Immature natural killer cell (primary cell): Measurements from ENCODE around the gene PAM. TPM values are rescaled to one million over a fixed set of nuclear protein-coding genes. Genes with fewer than 3 reads are reported as not detected.
A peak's percentile ranks its signal among the peaks of the same experiment; 100 is the strongest.
"Not testable (repeated sequence)": the region's sequence is repeated elsewhere in the genome, so short reads cannot be mapped to it uniquely, and the experiment has no call there.

Experiments used
- DNase-seq, 3 donors: peaks; one replicate each; pipeline ENCODE4 v3.0.0; 2022; ENCODE audit warnings: mixed read lengths in 1 of 3
- H3K27ac Mint-ChIP-seq, 6 donors: one replicate each; pipeline ENCODE4 v1.8.0; 2020; ENCODE audit warnings: mixed read lengths in 6 of 6, mild to moderate bottlenecking in 5 of 6, inconsistent platforms in 4 of 6, moderate library complexity in 3 of 6
- H3K27me3 Mint-ChIP-seq, 3 donors: one replicate each; pipeline ENCODE4 v1.8.0; 2020 to 2021; ENCODE audit warnings: low read depth in 3 of 3, mild to moderate bottlenecking in 3 of 3, mixed read lengths in 3 of 3, moderate library complexity in 3 of 3, inconsistent platforms in 1 of 3
- H3K36me3 Mint-ChIP-seq, 3 donors: one replicate each; pipeline ENCODE4 v1.8.0; 2020; ENCODE audit warnings: mixed read lengths in 3 of 3, inconsistent platforms in 2 of 3, mild to moderate bottlenecking in 2 of 3
- H3K4me1 Mint-ChIP-seq, 2 donors: one replicate each; pipeline ENCODE4 v1.8.0; 2020; ENCODE audit warnings: inconsistent platforms in 2 of 2, mild to moderate bottlenecking in 2 of 2, mixed read lengths in 2 of 2, moderate library complexity in 1 of 2
- H3K4me3 Mint-ChIP-seq, 5 donors: one replicate each; pipeline ENCODE4 v1.8.0; 2020; ENCODE audit warnings: mild to moderate bottlenecking in 5 of 5, mixed read lengths in 5 of 5, inconsistent platforms in 3 of 5, moderate library complexity in 3 of 5
- H3K9me3 Mint-ChIP-seq, 6 donors: one replicate each; pipeline ENCODE4 v1.8.0; 2020; ENCODE audit warnings: mild to moderate bottlenecking in 6 of 6, mixed read lengths in 6 of 6, inconsistent platforms in 4 of 6, moderate library complexity in 3 of 6
- polyA plus RNA-seq, 3 donors: library from polyadenylated mRNA; unstranded; fragments of 300-500 nt; fragmentation: Illumina TruSeq; gene quantifications; one replicate each; pipeline ENCODE4 v1.2.3, GENCODE V29; 2021

The PAM gene
- polyA plus RNA-seq, 3 donors from 2014 or later, result 55.2 to 96.2 (median 95.6) TPM

- not testable (repeated sequence) for H3K27me3 Mint-ChIP-seq, H3K9me3 Mint-ChIP-seq, DNase-seq, H3K27ac Mint-ChIP-seq, H3K36me3 Mint-ChIP-seq
- Mint-ChIP-seq H3K4me1 (peaks cover 39 to 56% of the 10 kb centered on the region in 2 donors), H3K4me3 (peak overlapping the region in 3 of 5 donors; percentile 6 to 51 (median 42))
Measured at GRCh38 chr5:102775756-102776155, 20.7 kb downstream of the PAM start.

GRCh38 chr5:102777099-102777498, 22.0 kb downstream of the PAM start:
- H3K27ac Mint-ChIP-seq, result peak overlapping the region in 3 of 6 donors; percentile 7 to 34 (median 29)
- no peak overlapping the region for H3K4me3 Mint-ChIP-seq
- H3K36me3 Mint-ChIP-seq, result peaks cover 0 to 6% (median 0%) of the 10 kb centered on the region in 3 donors
- no peaks in the 10 kb centered on the region for H3K9me3 Mint-ChIP-seq
- peaks cover 0 to 2% (median 0%) of the 10 kb centered on the region in 3 donors for H3K27me3 Mint-ChIP-seq
- DNase-seq, result no peak
- peaks cover 51 to 55% of the 10 kb centered on the region in 2 donors for H3K4me1 Mint-ChIP-seq

GRCh38 chr5:102778478-102778877, 23.4 kb downstream of the PAM start:
- Mint-ChIP-seq H3K9me3 (no peaks in the 10 kb centered on the region), H3K27me3 (peaks cover 0 to 2% (median 0%) of the 10 kb centered on the region in 3 donors), H3K4me3 (no peak overlapping the region), H3K27ac (peak overlapping the region in 1 of 6 donors; percentile 68), H3K4me1 (peaks cover 50 to 60% of the 10 kb centered on the region in 2 donors), H3K36me3 (peaks cover 0 to 6% (median 0%) of the 10 kb centered on the region in 3 donors)
- DNase-seq, result no peak

- peak overlapping the region in 3 of 5 donors; percentile 25 to 72 (median 25) for H3K4me3 Mint-ChIP-seq
- H3K4me1 Mint-ChIP-seq, result peaks cover 44 to 52% of the 10 kb centered on the region in 2 donors
Measured at GRCh38 chr5:102781359-102781758, 26.3 kb downstream of the PAM start.

GRCh38 chr5:102781786-102782185, 26.7 kb downstream of the PAM start:
- H3K27ac Mint-ChIP-seq, result peak overlapping the region in 2 of 6 donors; percentile 6 to 50
- H3K27me3 Mint-ChIP-seq, result peaks cover 0 to 2% (median 2%) of the 10 kb centered on the region in 3 donors
- DNase-seq, result no peak
- H3K9me3 Mint-ChIP-seq, result no peaks in the 10 kb centered on the region
- H3K4me1 Mint-ChIP-seq, result peaks cover 40 to 48% of the 10 kb centered on the region in 2 donors
- no peak overlapping the region for H3K4me3 Mint-ChIP-seq
- H3K36me3 Mint-ChIP-seq, result peaks cover 5% of the 10 kb centered on the region in 3 donors

More at GRCh38 chr5:102781359-102781758, 26.3 kb downstream of the PAM start:
- no peak for DNase-seq
- peaks cover 0 to 2% (median 2%) of the 10 kb centered on the region in 3 donors for H3K27me3 Mint-ChIP-seq
- peak overlapping the region in 4 of 6 donors; percentile 32 to 63 (median 48) for H3K27ac Mint-ChIP-seq
- no peaks in the 10 kb centered on the region for H3K9me3 Mint-ChIP-seq
- peaks cover 5% of the 10 kb centered on the region in 3 donors for H3K36me3 Mint-ChIP-seq

GRCh38 chr5:102782217-102782872, 27.2 kb downstream of the PAM start:
- no peak for DNase-seq
- H3K36me3 Mint-ChIP-seq, result peaks cover 5% of the 10 kb centered on the region in 3 donors
- peaks cover 0 to 2% (median 2%) of the 10 kb centered on the region in 3 donors for H3K27me3 Mint-ChIP-seq
- H3K27ac Mint-ChIP-seq, result peak overlapping the region in 4 of 6 donors; percentile 5 to 54 (median 18)
- peak overlapping the region in 1 of 5 donors; percentile 19 for H3K4me3 Mint-ChIP-seq
- no peaks in the 10 kb centered on the region for H3K9me3 Mint-ChIP-seq
- peaks cover 35 to 42% of the 10 kb centered on the region in 2 donors for H3K4me1 Mint-ChIP-seq

GRCh38 chr5:102787134-102787533, 32.0 kb downstream of the PAM start:
- Mint-ChIP-seq H3K36me3 (peaks cover 5% of the 10 kb centered on the region in 3 donors), H3K4me1 (peaks cover 23 to 36% of the 10 kb centered on the region in 2 donors), H3K9me3 (no peaks in the 10 kb centered on the region), H3K27ac (no peak overlapping the region), H3K27me3 (peaks cover 0 to 2% (median 0%) of the 10 kb centered on the region in 3 donors), H3K4me3 (no peak overlapping the region)
- no peak for DNase-seq

- H3K27ac Mint-ChIP-seq, result no peak overlapping the region
Measured at GRCh38 chr5:102788788-102789187, 33.7 kb downstream of the PAM start.

GRCh38 chr5:102789469-102789868, 34.4 kb downstream of the PAM start:
- DNase-seq, result no peak
- peak overlapping the region in 2 of 6 donors; percentile 2 to 18 for H3K27ac Mint-ChIP-seq
- no peaks in the 10 kb centered on the region for H3K27me3 Mint-ChIP-seq
- H3K36me3 Mint-ChIP-seq, result peaks cover 0 to under 1% (median under 1%) of the 10 kb centered on the region in 3 donors
- no peak overlapping the region for H3K4me3 Mint-ChIP-seq
- peaks cover 30 to 38% of the 10 kb centered on the region in 2 donors for H3K4me1 Mint-ChIP-seq
- H3K9me3 Mint-ChIP-seq, result no peaks in the 10 kb centered on the region

More at GRCh38 chr5:102788788-102789187, 33.7 kb downstream of the PAM start:
- Mint-ChIP-seq H3K27me3 (peaks cover 0 to 2% (median 0%) of the 10 kb centered on the region in 3 donors), H3K9me3 (no peaks in the 10 kb centered on the region), H3K4me3 (no peak overlapping the region), H3K4me1 (peaks cover 30 to 38% of the 10 kb centered on the region in 2 donors), H3K36me3 (peaks cover 5% of the 10 kb centered on the region in 3 donors)
- no peak for DNase-seq

GRCh38 chr5:102790748-102791147, 35.6 kb downstream of the PAM start:
- peak overlapping the region in 2 of 6 donors; percentile 13 to 36 for H3K27ac Mint-ChIP-seq
- H3K9me3 Mint-ChIP-seq, result no peaks in the 10 kb centered on the region
- no peak overlapping the region for H3K4me3 Mint-ChIP-seq
- no peaks in the 10 kb centered on the region for H3K36me3 Mint-ChIP-seq
- DNase-seq, result no peak
- H3K27me3 Mint-ChIP-seq, result no peaks in the 10 kb centered on the region
- peaks cover 37 to 51% of the 10 kb centered on the region in 2 donors for H3K4me1 Mint-ChIP-seq

- peak in 2 of 3 donors; percentile 22 to 34 for DNase-seq
- peak overlapping the region in 2 of 5 donors; percentile 11 for H3K4me3 Mint-ChIP-seq
- peaks cover 45 to 68% of the 10 kb centered on the region in 2 donors for H3K4me1 Mint-ChIP-seq
- H3K9me3 Mint-ChIP-seq, result no peaks in the 10 kb centered on the region
- peak overlapping the region in 5 of 6 donors; percentile 11 to 75 (median 63) for H3K27ac Mint-ChIP-seq
- peaks cover 0 to 4% (median 0%) of the 10 kb centered on the region in 3 donors for H3K36me3 Mint-ChIP-seq
- H3K27me3 Mint-ChIP-seq, result no peaks in the 10 kb centered on the region
Measured at GRCh38 chr5:102792705-102793104, 37.6 kb downstream of the PAM start.

GRCh38 chr5:102794047-102794446, 38.9 kb downstream of the PAM start:
- peak overlapping the region in 5 of 6 donors; percentile 13 to 64 (median 44) for H3K27ac Mint-ChIP-seq
- peaks cover 52 to 74% of the 10 kb centered on the region in 2 donors for H3K4me1 Mint-ChIP-seq
- H3K36me3 Mint-ChIP-seq, result peaks cover 0 to 4% (median 0%) of the 10 kb centered on the region in 3 donors
- no peaks in the 10 kb centered on the region for H3K27me3 Mint-ChIP-seq
- DNase-seq, result no peak
- H3K4me3 Mint-ChIP-seq, result no peak overlapping the region
- H3K9me3 Mint-ChIP-seq, result no peaks in the 10 kb centered on the region

- DNase-seq, result no peak
- H3K4me3 Mint-ChIP-seq, result peak overlapping the region in 4 of 5 donors; percentile 20 to 75 (median 56)
- H3K27me3 Mint-ChIP-seq, result no peaks in the 10 kb centered on the region
- H3K27ac Mint-ChIP-seq, result peak overlapping the region in 4 of 6 donors; percentile 23 to 85 (median 80)
- peaks cover 0 to 4% (median 0%) of the 10 kb centered on the region in 3 donors for H3K36me3 Mint-ChIP-seq
- no peaks in the 10 kb centered on the region for H3K9me3 Mint-ChIP-seq
- peaks cover 59 to 75% of the 10 kb centered on the region in 2 donors for H3K4me1 Mint-ChIP-seq
Measured at GRCh38 chr5:102794677-102795331, 39.7 kb downstream of the PAM start.

- H3K4me1 Mint-ChIP-seq, result peaks cover 65 to 80% of the 10 kb centered on the region in 2 donors
- peaks cover 0 to 4% (median 0%) of the 10 kb centered on the region in 3 donors for H3K36me3 Mint-ChIP-seq
- peak overlapping the region in 4 of 5 donors; percentile 20 to 75 (median 56) for H3K4me3 Mint-ChIP-seq
- no peaks in the 10 kb centered on the region for H3K9me3 Mint-ChIP-seq
- DNase-seq, result no peak
- peak overlapping the region in 5 of 6 donors; percentile 23 to 85 (median 77) for H3K27ac Mint-ChIP-seq
- H3K27me3 Mint-ChIP-seq, result no peaks in the 10 kb centered on the region
Measured at GRCh38 chr5:102795526-102795925, 40.4 kb downstream of the PAM start.
